IPS-15b (cell line): ENCODE measurements around the gene RBBP8.

ENCODE experiments used
- H3K27me3 ChIP-seq: one replicate; pipeline ENCODE4 v1.6.1; 2013; ENCODE audit warnings: low read length; ENCODE audit not compliant: control insufficient read depth, insufficient read depth
- H3K36me3 ChIP-seq: one replicate; pipeline ENCODE4 v1.6.1; 2013; ENCODE audit warnings: low read length; ENCODE audit not compliant: control insufficient read depth, insufficient read depth
- H3K4me1 ChIP-seq: one replicate; pipeline ENCODE4 v1.6.1; 2013; ENCODE audit warnings: mild to moderate bottlenecking, low read length; ENCODE audit not compliant: control insufficient read depth, insufficient read depth
- H3K4me3 ChIP-seq: one replicate; pipeline ENCODE4 v1.5.1; 2013; ENCODE audit warnings: low read depth, low read length
- H3K9ac ChIP-seq: one replicate; pipeline ENCODE4 v1.6.1; 2013; ENCODE audit warnings: low read depth, mild to moderate bottlenecking, low read length
- H3K9me3 ChIP-seq: one replicate; pipeline ENCODE4 v1.6.1; 2013; ENCODE audit warnings: mild to moderate bottlenecking, low read length; ENCODE audit not compliant: control insufficient read depth, insufficient read depth

Gene RBBP8

GRCh38 chr18:22921772-22922171, 11.4 kb upstream of the RBBP8 start:
- Histone ChIP-seq H3K4me1 (no peaks in the 10 kb centered on the region), H3K9ac (no peak overlapping the region), H3K36me3 (no peaks in the 10 kb centered on the region), H3K27me3 (no peaks in the 10 kb centered on the region), H3K4me3 (no peak overlapping the region), H3K9me3 (no peaks in the 10 kb centered on the region)

- Histone ChIP-seq H3K9me3 (no peaks in the 10 kb centered on the region), H3K27me3 (no peaks in the 10 kb centered on the region), H3K36me3 (no peaks in the 10 kb centered on the region), H3K9ac (no peak overlapping the region), H3K4me3 (no peak overlapping the region), H3K4me1 (no peaks in the 10 kb centered on the region)
Observed at GRCh38 chr18:22924589-22924988, 8.5 kb upstream of the RBBP8 start.

GRCh38 chr18:22926454-22926853, 6.7 kb upstream of the RBBP8 start:
- Histone ChIP-seq H3K4me1 (no peaks in the 10 kb centered on the region), H3K9ac (no peak overlapping the region), H3K9me3 (no peaks in the 10 kb centered on the region), H3K36me3 (no peaks in the 10 kb centered on the region), H3K4me3 (no peak overlapping the region), H3K27me3 (no peaks in the 10 kb centered on the region)

- Histone ChIP-seq H3K9me3 (no peaks in the 10 kb centered on the region), H3K4me1 (peaks cover 2% of the 10 kb centered on the region), H3K36me3 (no peaks in the 10 kb centered on the region), H3K9ac (no peak overlapping the region), H3K4me3 (no peak overlapping the region), H3K27me3 (peaks cover 6% of the 10 kb centered on the region)
Observed at GRCh38 chr18:22928339-22928738, 4.8 kb upstream of the RBBP8 start.

DNA sequence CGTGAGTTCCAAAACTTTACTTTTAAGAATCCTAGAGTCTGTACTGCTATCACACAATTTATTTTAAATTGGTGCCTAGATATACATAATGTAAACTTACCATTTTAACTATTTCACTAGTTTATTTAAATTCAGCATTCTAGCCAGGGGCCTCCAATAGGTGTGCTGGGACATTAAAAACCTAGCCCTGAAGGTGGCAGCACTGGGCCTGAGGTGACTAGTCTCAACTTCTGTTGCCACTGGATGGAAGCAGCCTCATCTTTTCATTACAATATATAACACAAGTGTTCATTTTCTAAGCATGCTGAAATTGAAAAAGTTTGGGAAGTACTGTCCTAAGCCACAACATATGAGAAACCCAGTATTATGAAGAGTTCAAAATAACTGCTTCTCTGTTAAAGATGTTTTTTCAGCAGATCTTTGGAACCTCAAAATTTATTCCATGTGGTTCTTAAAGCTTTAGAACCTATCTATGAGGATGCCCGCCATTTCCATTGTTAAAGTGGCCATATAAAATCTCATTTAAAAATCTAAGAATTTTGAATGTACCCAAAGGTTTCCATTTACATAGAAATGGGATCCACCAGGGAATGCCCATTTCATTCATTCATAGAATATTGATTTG, 2.9 kb upstream of the RBBP8 start:
- Histone ChIP-seq H3K9me3 (no peaks in the 10 kb centered on the region), H3K9ac (no peak overlapping the region), H3K4me3 (no peak overlapping the region), H3K4me1 (peaks cover 2% of the 10 kb centered on the region), H3K36me3 (no peaks in the 10 kb centered on the region), H3K27me3 (peaks cover 6% of the 10 kb centered on the region)

GRCh38 chr18:22932885-22933205, 283 bp upstream of the RBBP8 start:
- Histone ChIP-seq H3K4me1 (peaks cover 2% of the 10 kb centered on the region), H3K36me3 (peaks cover under 1% of the 10 kb centered on the region), H3K27me3 (peaks cover 6% of the 10 kb centered on the region), H3K4me3 (peak overlapping the region; percentile 94), H3K9me3 (no peaks in the 10 kb centered on the region), H3K9ac (peak overlapping the region; percentile 62)

GRCh38 chr18:22933966-22934423, 867 bp downstream of the RBBP8 start:
- Histone ChIP-seq H3K9ac (no peak overlapping the region), H3K4me3 (peak overlapping the region; percentile 94), H3K4me1 (peaks cover 2% of the 10 kb centered on the region), H3K27me3 (peaks cover 6% of the 10 kb centered on the region), H3K36me3 (peaks cover 3% of the 10 kb centered on the region), H3K9me3 (no peaks in the 10 kb centered on the region)

GRCh38 chr18:22934789-22935188, 1.7 kb downstream of the RBBP8 start:
- H3K4me1 ChIP-seq: peaks cover 2% of the 10 kb centered on the region
- H3K9ac ChIP-seq: no peak overlapping the region
- H3K36me3 ChIP-seq: peaks cover 3% of the 10 kb centered on the region
- peaks cover 6% of the 10 kb centered on the region for H3K27me3 ChIP-seq
- no peak overlapping the region for H3K4me3 ChIP-seq
- H3K9me3 ChIP-seq: no peaks in the 10 kb centered on the region

GRCh38 chr18:22935431-22935830, 2.3 kb downstream of the RBBP8 start:
- Histone ChIP-seq H3K36me3 (peaks cover 3% of the 10 kb centered on the region), H3K4me1 (peaks cover 2% of the 10 kb centered on the region), H3K9ac (no peak overlapping the region), H3K4me3 (no peak overlapping the region), H3K9me3 (no peaks in the 10 kb centered on the region), H3K27me3 (peaks cover 6% of the 10 kb centered on the region)

- no peak overlapping the region for H3K4me3 ChIP-seq
- H3K9ac ChIP-seq: no peak overlapping the region
- H3K36me3 ChIP-seq: peaks cover 3% of the 10 kb centered on the region
- H3K4me1 ChIP-seq: peaks cover 2% of the 10 kb centered on the region
- H3K9me3 ChIP-seq: no peaks in the 10 kb centered on the region
- peaks cover 6% of the 10 kb centered on the region for H3K27me3 ChIP-seq
Observed at GRCh38 chr18:22936515-22936914, 3.4 kb downstream of the RBBP8 start.

GRCh38 chr18:22939649-22940048, 6.5 kb downstream of the RBBP8 start:
- Histone ChIP-seq H3K4me1 (no peaks in the 10 kb centered on the region), H3K27me3 (no peaks in the 10 kb centered on the region), H3K4me3 (no peak overlapping the region), H3K9me3 (no peaks in the 10 kb centered on the region), H3K9ac (no peak overlapping the region), H3K36me3 (peaks cover 3% of the 10 kb centered on the region)

DNA sequence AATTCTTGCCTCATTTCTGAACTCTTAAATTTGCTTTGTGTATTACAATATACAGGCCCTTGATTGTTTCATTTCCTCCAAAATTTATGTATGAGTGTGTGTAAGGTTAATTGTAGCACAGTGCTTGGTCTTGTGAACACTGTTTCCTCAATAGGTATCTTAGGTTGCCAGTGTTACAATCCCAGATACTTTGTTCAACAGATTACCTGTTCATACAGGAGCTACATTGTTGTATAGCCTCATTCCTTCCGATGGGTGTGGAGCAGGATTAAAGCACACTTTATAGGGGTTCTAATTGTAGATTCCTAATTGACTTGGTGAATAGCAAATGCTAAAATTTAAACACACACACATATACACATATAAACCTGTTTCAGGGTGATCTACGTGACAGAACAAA, 10.7 kb downstream of the RBBP8 start:
- Histone ChIP-seq H3K9me3 (no peaks in the 10 kb centered on the region), H3K36me3 (no peaks in the 10 kb centered on the region), H3K27me3 (no peaks in the 10 kb centered on the region), H3K9ac (no peak overlapping the region), H3K4me3 (no peak overlapping the region), H3K4me1 (no peaks in the 10 kb centered on the region)
